Left cardiac atrium (tissue), 4 donors: ENCODE results near the gene KCTD16. TPM values are rescaled to one million over a fixed set of nuclear protein-coding genes. Genes with fewer than 3 reads are reported as not detected.

ENCODE experiments used
- ATAC-seq, 2 donors: fragments of 200-7000 bp; cut with Tn5 transposase; one replicate each; pipeline ENCODE4 v1.9.1; 2020; ENCODE audit warnings: mild to moderate bottlenecking in 2 of 2, moderate library complexity in 2 of 2
- DNase-seq: peaks from one replicate; pipeline ENCODE4 v3.0.0-alpha.2; 2020
- intact Hi-C, 2 donors: fragments of 100-400 bp; cut with DNase I; formaldehyde crosslinking; loops; one replicate each; pipeline versions ENCODE4 v1.14.1 to v1.15.1; 2022 to 2023
- total RNA-seq, 2 donors: library from RNA; stranded (reverse); fragmentation: NEBNext Ultra II Directional; extraction: Animal tissue kit (Norgen Biotek cat#: 25700); gene quantifications; one replicate each; pipeline ENCODE4 v1.2.1, GENCODE V29; 2021
- donor health status: DM: no; HTN: yes; CAD: no.
- donor health status: DM: no; HTN: yes; CAD: no; lungs with severe emphysema.
- donor health status: DM: yes; HTN: yes; CAD: no.
- donor health status: Dilated cardiomyopathy.

Gene KCTD16
- total RNA-seq, 2 donors from 2014 or later, result 0.15 TPM; not detected in 1

DNA sequence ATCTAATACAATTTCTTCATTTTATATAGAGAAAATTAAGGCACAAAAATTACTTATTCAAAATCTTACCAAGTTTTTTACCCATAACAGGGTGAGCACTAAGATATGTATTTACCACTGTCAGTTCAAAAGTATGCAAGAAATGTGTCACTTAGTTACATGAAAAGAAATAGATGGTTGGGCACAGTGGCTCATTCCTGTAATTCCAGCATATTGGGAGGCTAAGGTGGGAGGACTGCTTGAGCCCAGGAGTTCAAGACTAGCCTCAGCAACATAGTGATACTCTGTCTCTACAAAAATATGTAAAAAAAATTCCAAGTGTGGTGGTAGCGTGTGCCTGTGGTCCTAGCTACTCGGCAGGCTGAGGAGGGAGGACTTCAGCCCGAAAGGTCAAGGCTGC is 19.6 kb upstream of the KCTD16 start:
- DNase-seq (no peak), ATAC-seq (no peak)
- intact Hi-C loops, result no loop called here

DNA sequence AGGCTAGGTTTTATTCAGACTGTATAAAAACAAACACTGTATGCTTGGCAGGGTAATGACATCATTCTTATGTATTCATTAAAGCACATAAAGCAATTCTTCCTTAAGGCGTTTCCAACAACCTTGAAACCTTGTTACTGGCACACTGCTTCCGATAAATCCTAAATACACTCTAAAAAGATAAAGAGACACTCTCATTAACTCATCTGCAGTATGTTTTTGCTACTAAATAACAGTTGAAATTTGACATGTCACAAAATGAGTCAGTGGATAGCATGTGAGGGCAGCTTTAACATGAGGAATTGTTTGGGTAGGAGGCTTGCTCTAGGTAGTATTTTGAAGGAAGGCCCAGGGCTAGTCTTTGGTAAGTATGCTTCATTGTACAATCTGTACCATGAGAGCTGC is 13.9 kb upstream of the KCTD16 start:
- DNase-seq (no peak), ATAC-seq (no peak)
- intact Hi-C loops, result no loop called here

DNA sequence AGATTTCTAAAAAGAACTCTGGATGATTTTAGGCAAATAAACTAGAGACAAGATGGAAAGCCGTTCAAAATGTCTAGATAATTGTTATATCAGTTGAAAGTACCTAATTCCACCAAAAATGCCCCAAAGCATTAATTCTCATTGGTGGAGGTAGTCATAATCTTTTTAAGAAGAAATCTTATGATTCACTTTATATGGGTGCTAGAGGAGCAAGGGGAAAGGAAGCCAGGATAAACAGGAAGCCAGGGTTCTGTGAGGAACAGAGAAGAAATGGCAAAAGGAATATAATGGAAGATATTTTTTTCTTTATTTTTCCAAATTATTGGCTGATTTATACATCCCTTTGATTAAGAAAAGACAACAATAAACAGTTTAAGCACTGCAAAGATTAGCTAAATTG is 8.0 kb upstream of the KCTD16 start:
- DNase-seq (no peak), ATAC-seq (no peak)
- intact Hi-C loops, result no loop called here

DNA sequence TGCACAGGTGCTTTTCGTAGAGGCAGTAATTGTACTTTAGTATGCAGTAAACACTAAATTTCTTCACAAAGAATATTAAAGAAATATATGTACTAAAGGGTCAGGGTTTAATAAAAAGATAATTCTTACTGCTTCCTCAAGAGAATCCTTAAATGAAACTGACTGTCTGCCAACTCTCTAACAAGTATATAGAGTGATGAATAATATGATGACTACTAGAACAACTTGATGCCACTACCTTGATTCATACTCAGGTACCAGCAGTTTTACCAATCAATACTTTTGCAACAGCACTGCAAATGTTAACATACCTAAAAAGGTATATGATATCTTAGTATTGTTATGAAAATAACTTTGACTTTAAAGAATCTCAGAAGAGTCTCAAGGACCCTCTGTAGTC is 4.0 kb upstream of the KCTD16 start:
- no peak for DNase-seq
- intact Hi-C loops, result no loop called here
- ATAC-seq, result no peak

DNA sequence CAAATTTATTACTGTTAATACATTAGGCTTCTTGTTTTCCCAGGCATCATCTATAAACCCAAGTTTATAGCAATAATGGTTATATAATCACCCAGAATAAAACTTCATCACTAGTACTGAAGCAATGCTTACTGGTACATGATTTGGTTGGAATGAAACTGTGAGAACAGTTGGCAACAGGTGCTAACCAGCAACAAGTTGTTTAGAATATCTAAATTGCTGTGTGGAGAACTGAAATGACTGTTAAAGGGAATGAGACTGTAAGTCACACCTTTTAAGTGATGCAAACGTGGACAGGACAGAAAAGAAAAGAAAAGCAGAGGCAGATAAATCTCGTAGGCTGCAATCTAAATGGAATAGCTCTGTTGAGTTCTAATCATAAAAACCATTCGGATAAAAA is 2.7 kb upstream of the KCTD16 start:
- DNase-seq (no peak), ATAC-seq (no peak)
- intact Hi-C loops, result no loop called here

DNA sequence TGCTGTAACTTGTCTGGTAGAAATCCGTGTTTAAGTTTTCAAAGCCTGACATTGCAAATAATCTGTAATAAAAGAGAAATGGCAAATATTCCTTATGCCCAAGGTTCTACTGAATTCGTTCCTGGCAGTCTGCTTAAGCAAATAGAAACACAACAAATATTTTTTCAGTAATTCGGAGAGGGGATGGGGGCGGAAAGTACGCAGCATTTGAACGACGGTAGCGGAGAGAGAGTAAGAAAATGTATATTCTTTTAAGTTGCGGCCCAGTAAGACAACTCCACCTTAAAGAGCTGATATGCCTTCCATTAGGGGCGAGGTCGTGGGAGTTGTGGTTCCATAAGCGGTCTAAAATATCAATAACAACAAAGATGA is 783 bp upstream of the KCTD16 start:
- no peak for ATAC-seq
- intact Hi-C loops, result no loop called here
- no peak for DNase-seq

DNA sequence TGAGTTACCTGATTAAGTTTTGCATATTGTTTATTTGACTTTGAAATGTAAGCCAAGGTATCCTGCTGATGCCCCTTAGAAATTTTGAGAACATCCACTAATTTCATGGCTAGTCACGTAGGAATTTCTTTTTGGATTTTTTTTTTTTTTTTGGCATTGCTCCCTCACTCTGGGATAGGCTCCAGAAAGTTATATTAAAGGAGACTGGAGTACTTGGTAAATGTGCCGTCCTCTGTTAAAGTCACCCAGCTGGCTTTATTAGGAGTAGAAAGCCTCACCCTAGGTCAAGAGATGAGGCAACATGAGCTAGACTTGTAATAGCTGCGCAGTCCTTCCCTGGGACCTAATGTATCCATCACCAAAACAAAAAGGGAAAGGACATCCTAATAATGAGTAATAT is 3.1 kb downstream of the KCTD16 start:
- ATAC-seq (no peak), DNase-seq (no peak)
- intact Hi-C loops, result no loop called here

DNA sequence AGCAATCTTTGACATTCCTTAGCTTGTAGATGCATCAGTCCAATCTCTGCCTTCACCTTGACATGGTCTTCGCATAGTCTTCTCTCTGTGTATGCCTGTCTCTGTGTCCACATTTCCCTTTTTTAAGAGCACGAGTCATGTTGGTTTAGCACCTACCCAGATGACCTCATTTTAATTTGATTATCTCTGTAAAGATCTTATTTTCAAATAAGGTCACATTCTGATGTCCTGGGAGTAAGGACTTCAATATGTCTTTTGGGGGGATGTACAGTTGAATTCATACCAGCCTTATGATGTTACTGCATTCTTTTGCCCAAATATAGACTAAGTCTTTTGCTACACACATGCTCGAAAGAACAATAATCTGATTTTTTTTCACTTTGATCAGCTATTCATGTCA is 6.9 kb downstream of the KCTD16 start:
- DNase-seq (no peak), ATAC-seq (no peak)
- intact Hi-C loops, result no loop called here

DNA sequence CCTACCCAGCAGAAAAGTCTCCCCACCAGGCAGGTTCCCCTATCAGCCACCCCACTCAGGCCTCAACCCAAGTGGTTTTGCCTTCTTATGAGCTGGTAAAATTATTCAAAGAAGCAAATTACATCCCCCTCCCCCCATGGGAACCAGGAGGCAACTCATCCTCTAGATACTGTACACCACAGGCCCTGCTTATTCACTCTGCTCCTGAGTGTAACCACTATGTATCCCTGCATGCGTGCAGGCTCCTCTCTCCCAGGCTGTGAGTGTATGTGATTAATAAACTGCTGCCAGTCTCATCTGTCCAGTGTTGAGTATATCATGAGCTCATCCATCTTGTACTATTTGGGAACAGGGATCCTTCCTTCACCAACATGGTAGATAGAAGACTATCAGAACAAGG is 8.6 kb downstream of the KCTD16 start:
- DNase-seq (no peak), ATAC-seq (no peak)
- intact Hi-C loops, result no loop called here

DNA sequence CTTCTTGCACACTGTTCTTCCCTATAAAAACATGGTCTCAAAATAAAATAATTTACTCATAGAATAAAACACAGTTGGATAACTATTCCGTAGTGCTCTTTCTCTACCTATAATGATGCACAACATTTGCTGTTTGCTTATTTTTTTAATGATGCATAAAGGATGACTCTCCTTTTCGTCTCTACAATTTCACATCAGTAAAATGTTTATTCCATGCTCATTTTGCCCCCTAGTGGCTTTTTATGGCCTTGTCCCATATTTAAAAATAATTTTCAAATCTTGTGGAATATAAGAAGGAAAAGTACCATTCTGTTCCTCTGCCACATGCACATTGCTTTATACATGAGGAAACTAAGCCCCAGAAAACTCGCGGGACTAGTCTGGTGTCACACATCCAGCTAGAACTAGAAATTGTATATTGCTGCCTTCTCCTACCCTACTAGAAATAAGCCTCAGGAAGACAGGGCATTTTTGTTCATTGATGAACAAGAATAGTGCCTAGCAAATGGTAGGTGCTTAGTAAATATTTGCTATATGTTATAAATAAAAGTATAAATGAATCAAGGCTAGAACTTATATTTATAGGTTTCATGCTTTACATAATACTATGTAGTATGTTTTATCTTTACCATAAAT is 12.7 kb downstream of the KCTD16 start:
- intact Hi-C loops, result no loop called here
- no peak for DNase-seq
- ATAC-seq, result peak in 1 of 2 donors; percentile 30

DNA sequence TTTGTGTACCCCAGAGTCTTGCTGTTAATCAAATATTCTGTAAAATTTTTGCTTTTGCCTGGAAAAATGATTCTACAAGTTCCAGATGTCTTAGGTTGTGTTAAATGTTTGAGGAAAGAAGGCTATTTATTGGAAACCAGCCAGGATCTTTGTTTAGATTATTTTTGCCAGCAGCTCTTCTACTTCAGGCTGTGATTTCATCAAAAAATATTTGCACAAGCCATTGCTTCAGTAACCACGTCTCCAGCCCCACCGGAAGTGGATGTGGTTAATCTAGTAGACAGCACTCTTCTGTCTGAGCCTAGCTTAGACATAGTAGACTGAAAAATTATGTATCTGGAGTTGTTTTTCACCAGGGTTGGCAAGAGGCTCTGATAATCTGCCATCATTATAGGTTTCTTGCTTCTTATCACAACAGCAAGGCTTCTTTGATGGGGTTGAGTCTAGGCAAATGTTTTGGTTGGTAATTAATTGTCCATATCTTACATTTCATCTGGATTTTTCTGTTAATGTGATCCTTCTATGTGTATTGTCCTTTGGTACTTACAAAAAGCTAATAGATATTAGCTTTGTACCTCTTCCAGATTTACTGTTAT is 17.1 kb downstream of the KCTD16 start:
- DNase-seq (peak; percentile 44), ATAC-seq (peak in 1 of 2 donors; percentile 73)
- intact Hi-C loops, result no loop called here

DNA sequence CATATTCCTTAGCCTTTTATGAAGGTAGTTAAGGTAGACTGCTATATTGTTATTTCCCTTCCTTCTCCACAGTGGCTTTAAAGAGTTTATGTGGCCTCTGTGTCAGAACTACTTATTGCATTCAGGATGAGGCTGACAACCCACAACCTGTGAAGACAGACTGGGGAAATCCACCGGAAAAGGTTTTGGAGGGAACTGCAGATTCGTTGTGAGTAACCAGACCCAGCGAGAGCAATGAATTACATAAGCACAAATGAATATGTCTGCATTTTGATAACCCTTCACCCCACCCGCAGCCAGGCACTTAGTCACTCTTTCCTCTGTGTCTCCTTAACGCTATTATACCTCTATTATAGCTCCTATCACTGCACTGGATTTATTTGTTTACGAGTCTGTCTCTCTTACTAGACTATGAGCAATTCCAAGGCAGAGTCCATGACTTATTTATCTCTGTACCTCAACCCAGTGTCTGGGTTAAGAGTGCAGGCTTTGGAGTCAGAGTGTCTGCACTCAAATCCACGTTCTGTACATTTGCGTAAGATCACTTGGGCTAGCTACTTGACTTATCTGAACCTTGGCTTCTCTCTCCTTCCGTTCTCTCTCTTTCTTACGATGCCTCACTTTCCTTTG is 19.2 kb downstream of the KCTD16 start:
- peak; percentile 22 for DNase-seq
- peak; percentile 57 to 65 for ATAC-seq
- intact Hi-C loops, result no loop called here

DNA sequence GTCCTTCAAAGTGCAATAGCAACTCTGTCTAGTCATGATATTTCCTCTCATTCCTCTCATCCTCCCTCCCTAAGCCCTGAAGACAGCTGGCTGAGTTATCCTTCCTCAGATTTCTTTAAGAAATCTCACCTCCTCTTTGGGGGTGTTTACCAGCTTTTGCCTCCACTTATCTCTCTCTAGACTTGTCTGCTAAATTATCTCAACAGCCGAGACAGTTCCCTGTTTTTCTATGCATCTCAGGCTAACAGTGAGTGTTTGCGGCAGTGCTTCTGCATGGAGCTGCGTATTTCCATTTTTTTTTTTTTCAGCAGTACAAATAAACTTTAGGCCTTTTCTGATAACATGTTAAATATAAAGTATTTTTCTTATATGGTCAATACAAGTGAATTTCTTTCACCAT is 20.9 kb downstream of the KCTD16 start:
- ATAC-seq, result peak in 1 of 2 donors; percentile 17
- DNase-seq, result no peak
- intact Hi-C loops, result no loop called here

DNA sequence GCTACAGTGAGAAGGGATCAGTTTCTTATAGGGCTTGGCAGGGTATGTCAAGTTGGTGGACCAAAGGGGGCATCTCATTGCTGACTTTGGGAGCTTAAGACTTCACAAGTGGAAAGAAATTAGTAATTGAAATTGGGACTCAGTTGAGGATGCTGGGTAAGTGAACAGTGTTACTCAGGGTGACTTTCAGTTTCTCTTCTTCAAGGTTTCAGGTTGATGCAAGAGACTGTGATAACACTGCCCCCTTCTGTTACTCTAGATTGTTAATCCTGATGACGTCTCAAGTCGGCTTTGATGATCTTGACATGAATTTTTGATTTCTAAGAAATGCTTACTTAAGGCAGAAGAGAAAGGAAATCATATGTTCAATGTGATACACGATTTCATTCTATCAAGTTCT is 21.3 kb downstream of the KCTD16 start:
- ATAC-seq (peak; percentile 71 to 74), DNase-seq (no peak)
- intact Hi-C loops, result no loop called here

DNA sequence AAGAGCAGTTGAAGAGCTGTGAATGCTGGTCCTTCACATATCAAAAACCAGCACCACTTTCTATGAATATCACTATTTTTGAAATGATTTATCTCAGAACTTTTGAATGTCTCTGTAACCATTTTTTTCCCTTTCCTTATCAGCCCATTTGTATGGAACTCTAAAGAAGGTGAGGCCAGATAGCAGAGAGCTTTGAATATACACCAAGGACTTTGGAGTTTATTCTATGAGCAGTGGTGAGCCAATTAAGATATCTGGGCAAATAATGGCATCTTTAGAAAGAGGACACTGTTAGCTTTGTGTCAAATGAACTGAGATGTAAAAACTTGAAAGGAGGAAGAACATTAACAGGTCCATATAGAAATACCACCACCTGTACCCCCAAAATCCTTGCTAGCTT is 22.0 kb downstream of the KCTD16 start:
- intact Hi-C loops, result no loop called here
- ATAC-seq (no peak), DNase-seq (no peak)

DNA sequence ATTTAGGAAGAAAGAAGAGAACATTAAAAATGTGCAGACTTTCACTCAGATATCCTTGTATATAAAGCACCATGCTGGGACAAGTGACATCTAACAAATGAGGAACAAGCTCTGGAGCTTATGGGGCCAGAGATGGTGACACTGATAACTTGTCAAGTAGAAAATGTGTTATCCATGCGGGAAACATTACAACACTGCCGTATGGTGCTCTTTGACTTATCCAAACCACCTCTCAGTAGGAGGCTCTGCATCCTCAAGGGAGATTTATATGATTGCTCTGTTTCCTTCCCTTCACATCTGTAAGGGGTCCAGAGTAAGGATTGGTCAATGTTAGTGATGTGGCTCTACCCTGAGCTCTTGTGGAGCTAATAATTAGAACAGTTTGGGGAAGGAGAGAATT is 23.5 kb downstream of the KCTD16 start:
- ATAC-seq, result no peak
- intact Hi-C loops, result no loop called here

DNA sequence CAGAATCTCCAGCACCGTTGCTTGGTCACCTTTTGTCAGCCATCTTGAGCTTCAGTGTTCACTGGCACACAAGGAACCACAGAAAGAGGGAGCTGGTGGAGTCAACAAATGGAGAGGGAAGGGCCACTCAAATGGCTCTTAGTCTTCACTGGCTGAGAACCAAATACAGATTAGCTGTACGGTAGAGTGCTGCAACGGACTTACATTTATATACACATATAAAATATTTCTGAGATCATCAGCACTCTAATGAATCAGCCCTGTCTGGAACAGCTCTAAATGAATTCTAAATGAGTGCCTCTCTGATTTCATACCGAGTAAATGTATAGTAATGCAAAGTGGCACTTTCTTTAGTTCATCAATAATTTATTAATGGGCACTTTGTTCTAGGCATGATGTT is 24.8 kb downstream of the KCTD16 start:
- DNase-seq (no peak), ATAC-seq (no peak)
- intact Hi-C loops, result no loop called here

More for the DNA sequence above, 23.5 kb downstream of the KCTD16 start:
- DNase-seq, result no peak

DNA sequence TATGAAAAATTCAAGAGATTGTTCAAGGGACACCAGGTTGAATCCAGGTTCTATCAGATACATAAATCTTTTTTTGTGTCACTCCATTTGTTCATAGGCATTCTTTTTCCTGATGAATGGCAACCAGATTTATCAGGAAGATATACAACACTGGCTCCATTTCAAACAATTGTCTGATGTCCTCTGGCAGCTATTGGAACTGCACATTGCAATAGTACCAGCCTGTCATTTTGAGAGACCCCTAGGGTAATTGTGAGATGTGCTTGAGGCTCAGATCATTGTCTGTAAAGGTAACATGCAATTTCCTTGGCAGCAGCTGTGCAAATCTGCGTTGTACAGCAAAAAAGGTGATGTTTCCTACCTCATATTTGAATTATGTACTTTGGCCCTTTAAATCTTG is 25.9 kb downstream of the KCTD16 start:
- intact Hi-C loops, result no loop called here
- DNase-seq, result no peak
- no peak for ATAC-seq

DNA sequence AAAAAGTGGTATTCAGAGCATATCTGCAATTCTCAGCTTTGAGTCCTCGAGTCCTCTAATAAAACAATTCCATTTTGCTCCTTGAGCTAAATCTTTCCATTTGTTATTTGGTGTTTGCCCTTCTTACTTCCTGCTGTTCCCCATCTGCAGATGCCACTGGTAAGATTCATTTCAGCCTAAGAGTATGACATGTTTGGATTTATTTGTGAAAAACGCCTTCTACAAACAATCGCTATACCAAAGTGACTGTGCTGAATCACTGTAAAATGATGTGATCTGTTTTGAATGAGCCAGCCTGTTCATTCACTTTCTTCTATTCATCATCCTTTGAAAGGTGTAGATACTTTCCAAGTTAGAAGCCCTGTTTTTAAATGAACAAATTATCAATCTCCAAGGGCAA is 27.7 kb downstream of the KCTD16 start:
- ATAC-seq, result no peak
- intact Hi-C loops, result no loop called here
- no peak for DNase-seq

DNA sequence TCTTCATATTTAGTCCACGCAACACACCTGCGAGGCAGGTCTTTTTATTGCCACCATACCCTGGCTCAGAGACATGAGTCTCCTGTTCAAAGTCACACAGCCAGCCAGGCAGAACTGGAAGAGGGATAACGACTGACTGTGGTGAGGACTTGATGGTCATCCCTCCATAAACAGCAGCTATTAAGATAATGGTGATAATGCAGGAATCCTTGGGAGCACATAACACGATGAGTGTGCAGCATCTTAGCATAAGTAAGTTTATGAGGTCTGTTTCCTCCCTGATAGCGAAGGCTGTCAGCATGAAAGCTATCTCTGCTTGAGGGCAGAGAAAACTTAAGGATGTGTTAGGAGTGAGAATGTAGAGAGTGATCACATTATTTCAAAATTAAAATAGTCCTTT is 30.9 kb downstream of the KCTD16 start:
- DNase-seq (no peak), ATAC-seq (no peak)
- intact Hi-C loops, result loop anchor here (5.0 to 10.0 kb wide), 4 partner anchors 193 to 1843 kb away; no protein-coding TSS in a partner anchor

DNA sequence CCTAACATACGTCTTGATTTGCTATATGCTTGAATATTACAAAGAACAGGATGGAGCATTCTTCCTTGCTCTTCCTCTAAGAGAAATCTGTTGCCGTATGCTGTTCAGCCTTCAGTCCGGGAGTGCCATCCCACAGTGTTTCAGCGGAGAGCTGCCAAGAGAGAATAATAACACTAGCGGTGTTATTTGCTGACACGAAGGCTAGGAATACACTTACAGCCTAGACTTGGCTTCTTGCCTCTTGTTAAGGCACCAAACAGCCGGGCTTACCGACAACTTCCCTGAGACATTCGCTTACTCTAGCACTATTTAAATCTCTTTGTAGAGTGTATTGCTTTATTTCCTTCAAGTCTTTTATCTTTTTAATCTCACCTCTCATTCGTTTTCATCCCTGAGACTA is 31.4 kb downstream of the KCTD16 start:
- intact Hi-C loops, result loop anchor here (5.0 to 10.0 kb wide), 4 partner anchors 193 to 1843 kb away; no protein-coding TSS in a partner anchor
- ATAC-seq, result peak; percentile 24 to 66

More for the DNA sequence above, 31.4 kb downstream of the KCTD16 start:
- no peak for DNase-seq
